Breast epithelium (tissue), 4 donors: Measurements from ENCODE around the gene PCDHA4. TPM values are rescaled to one million over a fixed set of nuclear protein-coding genes. Genes with fewer than 3 reads are reported as not detected.

ENCODE experiments used
- DNase-seq, 2 donors: peaks; one replicate each; pipeline ENCODE4 v3.0.0-alpha.2; 2019; ENCODE audit warnings: low spot score in 2 of 2
- H3K27ac ChIP-seq, 2 donors: fragments of 200-600 bp; sonication (generic) in 1 of 2; one replicate each; pipeline ENCODE4 v1.5.1; 2016 to 2019; ENCODE audit warnings: mild to moderate bottlenecking in 1 of 2
- H3K27me3 ChIP-seq, 2 donors: fragments of 200-600 bp; sonication (generic) in 1 of 2; one replicate each; pipeline versions ENCODE4 v1.5.1 to v1.6.0; 2017 to 2019; ENCODE audit warnings: control low read depth in 1 of 2, mild to moderate bottlenecking in 1 of 2
- H3K36me3 ChIP-seq: fragments of 200-600 bp; one replicate; pipeline ENCODE4 v1.5.1; 2019
- H3K4me1 ChIP-seq, 2 donors: fragments of 200-600 bp; sonication (generic); one replicate each; pipeline ENCODE4 v1.5.1; 2016 to 2019; ENCODE audit warnings: control low read depth in 1 of 2
- H3K4me3 ChIP-seq, 3 donors: fragments of 200-600 bp; sonication (generic); 1 replicate in 2 of 3; 2 replicates in 1 of 3; pipeline ENCODE4 v1.5.1; 2016 to 2019; ENCODE audit warnings: mild to moderate bottlenecking in 3 of 3, moderate library complexity in 2 of 3
- H3K9me3 ChIP-seq, 2 donors: fragments of 200-600 bp; sonication (generic) in 1 of 2; one replicate each; pipeline ENCODE4 v1.5.1; 2016 to 2019; ENCODE audit warnings: control low read depth in 1 of 2
- CTCF ChIP-seq, 3 donors: fragments of 450-650 bp; IDR thresholded peaks; one replicate each; pipeline ENCODE4 v1.5.1; 2016 to 2017; ENCODE audit warnings: antibody characterized with exemption in 3 of 3, mild to moderate bottlenecking in 3 of 3, moderate library complexity in 3 of 3
- POLR2A ChIP-seq: fragments of 450-650 bp; IDR thresholded peaks from one replicate; pipeline ENCODE4 v1.6.1; 2016; ENCODE audit warnings: antibody characterized with exemption, mild to moderate bottlenecking, moderate library complexity
- POLR2AphosphoS5 ChIP-seq, 3 donors: sonication (generic); formaldehyde crosslinking; IDR thresholded peaks; one replicate each; pipeline ENCODE4 v1.6.1; 2017; ENCODE audit warnings: antibody characterized with exemption in 3 of 3
- intact Hi-C: fragments of 100-400 bp; cut with DNase I; formaldehyde crosslinking; loops from one replicate; pipeline ENCODE4 v1.15.1; 2023; ENCODE audit warnings: low total_unique reads
- total RNA-seq, 3 donors: library from RNA; depleted of rRNA; stranded (reverse); fragments of >200 nt; gene quantifications; one replicate each; pipeline ENCODE4 v1.1.0, GENCODE V29; 2016

The PCDHA4 gene
- 1 to 10 TPM in 2 of 3 donors, under 1 TPM in 1; 0.64 to 5.4 (median 2.6) TPM for total RNA-seq

GRCh38 chr5:140806834-140807775, at the start of gene PCDHA4:
Gene PCDHA4 (plus strand): TSS chr5:140807068.
- TF ChIP-seq POLR2AphosphoS5 (IDR thresholded peaks at IDR 0.05) (no peak), CTCF (IDR thresholded peaks at IDR 0.05) (peak in 1 of 3 donors; percentile 31), POLR2A (no peak)
- Histone ChIP-seq H3K4me3 (peak within 1 kb of the TSS; percentile 20 to 61 (median 46)), H3K36me3 (no peaks in the 10 kb centered on the region), H3K27me3 (no peaks in the 10 kb centered on the region), H3K9me3 (peaks cover 36 to 64% of the 10 kb centered on the region in 2 donors), H3K4me1 (no peaks in the 10 kb centered on the region), H3K27ac (peak within 1 kb of the TSS in 1 of 2 donors; percentile 39)
- DNase-seq: no peak
- intact Hi-C loops: no loop called here

GRCh38 chr5:140764177-140764973, 42.5 kb upstream of the PCDHA4 start:
- H3K4me3 ChIP-seq: no peak overlapping the region
- no peak overlapping the region for H3K27ac ChIP-seq
- DNase-seq: no peak
- no peaks in the 10 kb centered on the region for H3K4me1 ChIP-seq
- peaks cover 63 to 99% of the 10 kb centered on the region in 2 donors for H3K9me3 ChIP-seq
- no peaks in the 10 kb centered on the region for H3K27me3 ChIP-seq
- H3K36me3 ChIP-seq: no peaks in the 10 kb centered on the region
- no peak for TF ChIP-seq POLR2AphosphoS5 (IDR thresholded peaks at IDR 0.05)
- no peak for TF ChIP-seq POLR2A
- TF ChIP-seq CTCF (IDR thresholded peaks at IDR 0.05): no peak
- intact Hi-C loops: no loop called here

GRCh38 chr5:140767444-140767843, 39.4 kb upstream of the PCDHA4 start:
- no peaks in the 10 kb centered on the region for H3K27me3 ChIP-seq
- peaks cover 64 to 99% of the 10 kb centered on the region in 2 donors for H3K9me3 ChIP-seq
- H3K4me3 ChIP-seq: no peak overlapping the region
- no peak for DNase-seq
- intact Hi-C loops: no loop called here
- H3K36me3 ChIP-seq: no peaks in the 10 kb centered on the region
- no peak overlapping the region for H3K27ac ChIP-seq
- no peaks in the 10 kb centered on the region for H3K4me1 ChIP-seq
- TF ChIP-seq POLR2A (no peak), CTCF (IDR thresholded peaks at IDR 0.05) (no peak), POLR2AphosphoS5 (IDR thresholded peaks at IDR 0.05) (no peak)

GRCh38 chr5:140780512-140780911, 26.4 kb upstream of the PCDHA4 start:
- Histone ChIP-seq H3K9me3 (peaks cover 35 to 87% of the 10 kb centered on the region in 2 donors), H3K27ac (no peak overlapping the region)
- intact Hi-C loops: no loop called here

More at GRCh38 chr5:140780512-140780911, 26.4 kb upstream of the PCDHA4 start:
- Histone ChIP-seq H3K4me3 (no peak overlapping the region), H3K27me3 (no peaks in the 10 kb centered on the region), H3K4me1 (no peaks in the 10 kb centered on the region), H3K36me3 (no peaks in the 10 kb centered on the region)
- TF ChIP-seq POLR2A (no peak), CTCF (IDR thresholded peaks at IDR 0.05) (no peak), POLR2AphosphoS5 (IDR thresholded peaks at IDR 0.05) (no peak)
- DNase-seq: no peak
